Epithelial cell of proximal tubule (primary cell): Measurements from ENCODE around the gene MAP3K12. TPM values are rescaled to one million over a fixed set of nuclear protein-coding genes. Genes with fewer than 3 reads are reported as not detected.

ENCODE experiments used
- DNase-seq: peaks from one replicate; pipeline ENCODE4 v3.0.0-alpha.2; 2011; ENCODE audit warnings: low read depth
- H3K4me3 ChIP-seq: 2 replicates; pipeline ENCODE4 v1.5.1; 2011; ENCODE audit warnings: low read depth, mild to moderate bottlenecking, low read length
- CTCF ChIP-seq: conservative IDR thresholded peaks from 2 replicates; pipeline ENCODE4 v1.5.1; 2012; ENCODE audit warnings: low read depth, mild to moderate bottlenecking, low read length
- total RNA-seq: library from RNA; depleted of rRNA; stranded (reverse); fragments of >200 nt; gene quantifications from 2 replicates; pipeline ENCODE4 v1.2.3, GENCODE V29; 2015

Gene MAP3K12
- total RNA-seq, 1 donor from 2014 or later: 16.7 TPM

- TF ChIP-seq CTCF: no peak
- DNase-seq: no peak
- no peak overlapping the region for H3K4me3 ChIP-seq
Measured at GRCh38 chr12:53532524-53533445, 33.5 kb upstream of the MAP3K12 start.

GRCh38 chr12:53532021-53532420, 32.8 kb upstream of the MAP3K12 start:
- TF ChIP-seq CTCF: no peak
- DNase-seq: no peak
- H3K4me3 ChIP-seq: no peak overlapping the region

- H3K4me3 ChIP-seq: no peak overlapping the region
- TF ChIP-seq CTCF: no peak
- DNase-seq: no peak
Measured at GRCh38 chr12:53530920-53531319, 31.7 kb upstream of the MAP3K12 start.

GRCh38 chr12:53530061-53530460, 30.8 kb upstream of the MAP3K12 start:
- no peak overlapping the region for H3K4me3 ChIP-seq
- DNase-seq: no peak
- TF ChIP-seq CTCF: no peak

- TF ChIP-seq CTCF: no peak
- no peak for DNase-seq
- no peak overlapping the region for H3K4me3 ChIP-seq
Measured at GRCh38 chr12:53524476-53524875, 25.2 kb upstream of the MAP3K12 start.

GRCh38 chr12:53523131-53523530, 23.9 kb upstream of the MAP3K12 start:
- no peak for TF ChIP-seq CTCF
- no peak overlapping the region for H3K4me3 ChIP-seq
- no peak for DNase-seq

- H3K4me3 ChIP-seq: no peak overlapping the region
- no peak for DNase-seq
- TF ChIP-seq CTCF: no peak
Measured at GRCh38 chr12:53518381-53518780, 19.1 kb upstream of the MAP3K12 start.
